Liver (tissue), 9 donors: ENCODE measurements around the gene DNAAF5. TPM values are rescaled to one million over a fixed set of nuclear protein-coding genes. Genes with fewer than 3 reads are reported as not detected.

Source experiments
- DNase-seq: peaks from one replicate; pipeline ENCODE4 v3.0.0-alpha.2; 2017; ENCODE audit warnings: low spot score
- H3K27ac ChIP-seq, 2 donors: one replicate each; pipeline ENCODE4 v1.7.0; 2013; ENCODE audit warnings: inconsistent platforms in 2 of 2, low read length in 2 of 2, control low read depth in 1 of 2, low read depth in 1 of 2, mild to moderate bottlenecking in 1 of 2
- H3K27me3 ChIP-seq, 4 donors: one replicate each; pipeline versions ENCODE4 v1.6.1 to v1.7.0; 2013; ENCODE audit warnings: low read length in 3 of 4, inconsistent platforms in 1 of 4, mild to moderate bottlenecking in 1 of 4, moderate library complexity in 1 of 4; ENCODE audit not compliant: control insufficient read depth in 4 of 4, insufficient read depth in 4 of 4
- H3K36me3 ChIP-seq, 4 donors: one replicate each; pipeline versions ENCODE4 v1.6.1 to v1.7.0; 2013; ENCODE audit warnings: low read length in 3 of 4, mild to moderate bottlenecking in 3 of 4, low read depth in 1 of 4, moderate library complexity in 1 of 4; ENCODE audit not compliant: control insufficient read depth in 4 of 4, insufficient read depth in 3 of 4
- H3K4me1 ChIP-seq, 4 donors: one replicate each; pipeline versions ENCODE4 v1.6.1 to v1.7.0; 2013; ENCODE audit warnings: low read length in 3 of 4, mild to moderate bottlenecking in 3 of 4, moderate library complexity in 1 of 4; ENCODE audit not compliant: control insufficient read depth in 4 of 4, insufficient read depth in 4 of 4
- H3K4me3 ChIP-seq, 3 donors: one replicate each; pipeline versions ENCODE4 v1.6.1 to v1.7.0; 2013; ENCODE audit warnings: low read length in 3 of 3, control low read depth in 1 of 3, low read depth in 1 of 3, mild to moderate bottlenecking in 1 of 3
- H3K9ac ChIP-seq, 2 donors: one replicate each; pipeline ENCODE4 v1.7.0; 2013; ENCODE audit warnings: low read length in 2 of 2, mild to moderate bottlenecking in 2 of 2, moderate library complexity in 2 of 2, control low read depth in 1 of 2, low read depth in 1 of 2
- H3K9me3 ChIP-seq, 4 donors: one replicate each; pipeline versions ENCODE4 v1.6.1 to v1.7.0; 2013; ENCODE audit warnings: low read length in 3 of 4; ENCODE audit not compliant: control insufficient read depth in 4 of 4
- ATF3 ChIP-seq: IDR thresholded peaks from 2 replicates; pipeline ENCODE4 v1.6.1; 2016; ENCODE audit warnings: antibody characterized with exemption
- CTCF ChIP-seq: fragments of 150-350 bp; IDR thresholded peaks from 2 replicates; pipeline ENCODE4 v1.5.1; 2017; ENCODE audit warnings: improper control_type of control experiment, low read depth, low read length; ENCODE audit not compliant: missing input control
- EGR1 ChIP-seq, 2 donors: IDR thresholded peaks; 2 replicates each; pipeline ENCODE4 v1.6.1; 2016 to 2018; ENCODE audit warnings: antibody characterized with exemption in 2 of 2, low read depth in 2 of 2
- FOXA1 ChIP-seq: IDR thresholded peaks from 2 replicates; pipeline ENCODE4 v1.6.1; 2016; ENCODE audit warnings: antibody characterized with exemption
- FOXA2 ChIP-seq: IDR thresholded peaks from 2 replicates; pipeline ENCODE4 v1.6.1; 2016; ENCODE audit warnings: antibody characterized with exemption
- GABPA ChIP-seq, 2 donors: IDR thresholded peaks in 1 of 2; conservative IDR thresholded peaks in 1 of 2; 2 replicates each; pipeline ENCODE4 v1.6.1; 2016; ENCODE audit warnings: antibody characterized with exemption in 2 of 2, mild to moderate bottlenecking in 1 of 2, moderate library complexity in 1 of 2
- HNF4A ChIP-seq, 2 donors: conservative IDR thresholded peaks; 2 replicates each; pipeline ENCODE4 v1.6.1; 2016; ENCODE audit warnings: antibody characterized with exemption in 2 of 2, mild to moderate bottlenecking in 2 of 2
- HNF4G ChIP-seq: IDR thresholded peaks from 2 replicates; pipeline ENCODE4 v1.6.1; 2016; ENCODE audit warnings: antibody characterized with exemption
- JUND ChIP-seq, 2 donors: IDR thresholded peaks; 2 replicates each; pipeline ENCODE4 v1.6.1; 2016; ENCODE audit warnings: antibody characterized with exemption in 2 of 2
- MAX ChIP-seq: IDR thresholded peaks from 2 replicates; pipeline ENCODE4 v1.6.1; 2016; ENCODE audit warnings: antibody characterized with exemption
- RAD21 ChIP-seq, 2 donors: IDR thresholded peaks; 2 replicates each; pipeline ENCODE4 v1.6.1; 2016; ENCODE audit warnings: antibody characterized with exemption in 2 of 2, mild to moderate bottlenecking in 2 of 2
- REST ChIP-seq: IDR thresholded peaks from 2 replicates; pipeline ENCODE4 v1.6.1; 2016; ENCODE audit warnings: antibody characterized with exemption, mild to moderate bottlenecking
- RXRA ChIP-seq, 2 donors: IDR thresholded peaks; 2 replicates each; pipeline ENCODE4 v1.6.1; 2017 to 2018; ENCODE audit warnings: antibody characterized with exemption in 2 of 2, mild to moderate bottlenecking in 1 of 2
- SP1 ChIP-seq: IDR thresholded peaks from 2 replicates; pipeline ENCODE4 v1.6.1; 2018; ENCODE audit warnings: antibody characterized with exemption, mild to moderate bottlenecking
- TAF1 ChIP-seq: conservative IDR thresholded peaks from 2 replicates; pipeline ENCODE4 v1.6.1; 2016; ENCODE audit warnings: antibody characterized with exemption, mild to moderate bottlenecking
- YY1 ChIP-seq: IDR thresholded peaks from 2 replicates; pipeline ENCODE4 v1.6.1; 2016; ENCODE audit warnings: antibody characterized with exemption, mild to moderate bottlenecking
- WGBS: extraction: QIAGEN DNeasy Blood & Tissue Kit; methylation state at CpG from one replicate; pipeline ENCODE4 v1.1.7; 2013; 5-methylcytosine and 5-hydroxymethylcytosine counted together
- polyA plus RNA-seq, 2 donors: library from polyadenylated mRNA; stranded (reverse) in 1 of 2; unstranded in 1 of 2; fragments of 200-250 nt in 1 of 2; fragments of >200 nt in 1 of 2; fragmentation: Nextera tagmentation in 1 of 2; extraction: Ambion mirVana in 1 of 2; gene quantifications; one replicate each; pipeline versions ENCODE4 v1.2.1 to v1.2.3, GENCODE V29; 2013 to 2015
- total RNA-seq, 2 donors: library from RNA; depleted of rRNA; stranded (reverse); fragments of >200 nt; gene quantifications; one replicate each; pipeline ENCODE4 v1.2.3, GENCODE V29; 2014
- donor health status: healthy.
- donor health status: healthy.
- donor health status: healthy.
- donor health status: healthy.
- donor health status: healthy.

The DNAAF5 gene
- total and polyA plus RNA-seq, 4 donors, result 3.1 to 11.1 (median 9.5) TPM

GRCh38 chr7:785416-785815, 58.9 kb downstream of the DNAAF5 start:
- Histone ChIP-seq H3K27me3 (no peaks in the 10 kb centered on the region), H3K36me3 (peaks cover 2 to 13% (median 8%) of the 10 kb centered on the region in 4 donors), H3K4me3 (no peak overlapping the region), H3K9me3 (no peaks in the 10 kb centered on the region), H3K27ac (no peak overlapping the region), H3K4me1 (no peaks in the 10 kb centered on the region), H3K9ac (no peak overlapping the region)
- DNase-seq, result no peak
- WGBS, result 96% methylated on average over 10 of the region's 10 CpGs
- TF ChIP-seq CTCF (no peak), SP1 (no peak), TAF1 (no peak), REST (no peak), ATF3 (no peak), EGR1 (IDR thresholded peaks at IDR 0.05; ENCODE audit: low read depth in 2 of 2) (no peak), MAX (no peak), HNF4A (conservative IDR thresholded peaks at IDR 0.05) (no peak), GABPA (IDR thresholded peaks at IDR 0.05 in 1 of 2, conservative IDR thresholded peaks at IDR 0.05 in 1 of 2) (no peak), FOXA2 (no peak), YY1 (no peak)

GRCh38 chr7:786472-787255, 60.2 kb downstream of the DNAAF5 start:
- TF ChIP-seq RXRA (IDR thresholded peaks at IDR 0.05) (no peak), FOXA2 (no peak), JUND (IDR thresholded peaks at IDR 0.05) (no peak), CTCF (peak; percentile 89), REST (no peak), MAX (no peak), RAD21 (IDR thresholded peaks at IDR 0.05) (peak; percentile 89 to 96), HNF4G (no peak), FOXA1 (no peak), TAF1 (no peak)

More at GRCh38 chr7:786472-787255, 60.2 kb downstream of the DNAAF5 start:
- no peaks in the 10 kb centered on the region for H3K4me1 ChIP-seq
- no peaks in the 10 kb centered on the region for H3K9me3 ChIP-seq
- 54% methylated on average over 11 of the region's 11 CpGs for WGBS
- no peak overlapping the region for H3K4me3 ChIP-seq
- peak; percentile 77 for DNase-seq
- no peaks in the 10 kb centered on the region for H3K27me3 ChIP-seq
- H3K36me3 ChIP-seq, result peaks cover 0 to 11% (median 6%) of the 10 kb centered on the region in 4 donors
- H3K27ac ChIP-seq, result no peak overlapping the region
- no peak overlapping the region for H3K9ac ChIP-seq
